HG02642 (cell line): Measurements from ENCODE around the gene TSPEAR.
"Not testable (repeated sequence)": the region's sequence is repeated elsewhere in the genome, so short reads cannot be mapped to it uniquely, and the experiment has no call there.

Experiments
- ATAC-seq: cut with Tn5 transposase; IDR thresholded peaks from one replicate; pipeline ENCODE4 v1.9.1; 2021; ENCODE audit warnings: mild to moderate bottlenecking; ENCODE audit not compliant: unreplicated experiment, poor library complexity

The TSPEAR gene

GRCh38 chr21:44596068-44596725 lies 115.2 kb downstream of the TSPEAR start:
- no peak for ATAC-seq

- no peak for ATAC-seq
These were observed 115.8 kb downstream of the TSPEAR start for GRCh38 chr21:44595524-44595923.

- no peak for ATAC-seq
These were observed 116.9 kb downstream of the TSPEAR start for GRCh38 chr21:44594406-44594916.

- no peak for ATAC-seq
These were observed 117.6 kb downstream of the TSPEAR start for GRCh38 chr21:44593598-44594405.

GRCh38 chr21:44592446-44593311 lies 118.7 kb downstream of the TSPEAR start, which contains the start of gene KRTAP10-6:
KRTAP10-6 (minus strand) TSS chr21:44592505; CDS start chr21:44592484, 21 bp downstream.
- ATAC-seq: no peak

GRCh38 chr21:44591801-44592130 lies 119.6 kb downstream of the TSPEAR start:
- ATAC-seq: not testable (repeated sequence)

- ATAC-seq: not testable (repeated sequence)
These were observed 120.2 kb downstream of the TSPEAR start for GRCh38 chr21:44590897-44591800.

GRCh38 chr21:44590311-44590721 lies 121.1 kb downstream of the TSPEAR start:
- ATAC-seq: no peak

- no peak for ATAC-seq
These were observed 121.6 kb downstream of the TSPEAR start for GRCh38 chr21:44589586-44590305.

- ATAC-seq: no peak
These were observed 122.3 kb downstream of the TSPEAR start for GRCh38 chr21:44589094-44589493.

GRCh38 chr21:44585892-44586291 lies 125.5 kb downstream of the TSPEAR start:
- no peak for ATAC-seq

- no peak for ATAC-seq
These were observed 127.6 kb downstream of the TSPEAR start for GRCh38 chr21:44583800-44584147.

- ATAC-seq: no peak
These were observed 128.1 kb downstream of the TSPEAR start for GRCh38 chr21:44583089-44583799.

GRCh38 chr21:44582055-44582454 lies 129.3 kb downstream of the TSPEAR start:
- ATAC-seq: no peak

- no peak for ATAC-seq
These were observed 130.2 kb downstream of the TSPEAR start for GRCh38 chr21:44581158-44581557.

- not testable (repeated sequence) for ATAC-seq
These were observed 131.0 kb downstream of the TSPEAR start, which contains the start of gene KRTAP10-5 for GRCh38 chr21:44580231-44580821. KRTAP10-5 (minus strand) TSS chr21:44580604; CDS start chr21:44580578, 26 bp downstream.

GRCh38 chr21:44579833-44580144 lies 131.6 kb downstream of the TSPEAR start:
- no peak for ATAC-seq
